HG03066 (cell line): Measurements from ENCODE around the gene EXOSC7.
"Not testable (repeated sequence)": the region's sequence is repeated elsewhere in the genome, so short reads cannot be mapped to it uniquely, and the experiment has no call there.

ENCODE experiments used
- ATAC-seq: cut with Tn5 transposase; IDR thresholded peaks from one replicate; pipeline ENCODE4 v1.9.1; 2021; ENCODE audit warnings: low read depth; ENCODE audit not compliant: unreplicated experiment

The EXOSC7 gene

DNA sequence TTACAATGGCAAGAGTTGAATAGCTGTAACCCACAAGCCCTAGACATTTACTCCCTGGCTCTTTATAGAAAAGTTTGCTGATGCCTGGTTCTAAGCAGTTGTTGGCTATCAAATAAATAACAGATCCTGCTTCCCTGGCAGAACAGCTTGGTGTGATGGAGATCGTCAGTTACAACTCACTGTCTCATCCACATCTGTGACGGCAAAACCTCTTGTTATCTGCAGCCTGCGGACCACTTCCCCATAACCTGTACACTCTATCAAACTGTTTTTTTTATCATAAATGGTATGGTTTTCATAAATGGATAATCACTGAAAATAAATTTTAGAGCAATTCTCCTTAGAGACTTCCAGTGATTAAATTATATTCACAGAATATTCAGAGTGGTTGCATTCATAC lies 14.2 kb upstream of the EXOSC7 start:
- no peak for ATAC-seq

DNA sequence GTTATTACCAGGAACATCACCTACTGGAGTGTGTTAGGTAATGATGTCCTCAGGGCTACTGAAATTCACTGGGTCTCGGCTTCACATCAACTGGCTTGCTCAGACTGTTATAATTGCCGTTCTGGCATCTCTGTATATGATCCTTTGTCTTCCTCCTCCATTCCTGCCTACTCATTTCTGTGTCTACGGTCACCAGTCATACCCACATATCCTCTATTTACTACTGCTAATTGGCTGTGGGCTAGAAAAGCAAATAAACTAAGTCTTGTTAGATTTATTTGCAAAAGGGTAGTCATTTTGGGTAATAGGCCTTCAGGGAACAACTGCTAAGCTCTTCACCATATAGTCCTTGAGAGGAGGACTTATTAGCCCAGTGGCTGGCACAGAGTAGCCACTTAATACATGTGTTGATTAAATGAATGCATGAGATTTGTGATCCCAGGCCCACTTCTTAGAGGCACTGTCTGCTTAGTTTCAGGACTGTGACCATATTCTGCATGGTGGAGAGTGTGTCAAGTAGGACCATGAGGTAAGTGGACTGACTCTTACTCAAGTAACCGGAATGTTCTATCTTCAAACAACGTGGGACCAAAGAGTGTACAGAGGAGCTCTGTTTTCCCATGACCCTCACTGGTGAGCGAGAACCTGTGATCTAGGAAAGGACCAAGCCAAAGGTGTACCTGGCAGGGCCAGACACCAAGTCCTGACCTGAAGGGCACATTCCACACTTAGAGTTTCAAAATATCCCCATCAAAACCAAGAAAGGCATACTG lies 13.2 kb upstream of the EXOSC7 start:
- ATAC-seq, result no peak

DNA sequence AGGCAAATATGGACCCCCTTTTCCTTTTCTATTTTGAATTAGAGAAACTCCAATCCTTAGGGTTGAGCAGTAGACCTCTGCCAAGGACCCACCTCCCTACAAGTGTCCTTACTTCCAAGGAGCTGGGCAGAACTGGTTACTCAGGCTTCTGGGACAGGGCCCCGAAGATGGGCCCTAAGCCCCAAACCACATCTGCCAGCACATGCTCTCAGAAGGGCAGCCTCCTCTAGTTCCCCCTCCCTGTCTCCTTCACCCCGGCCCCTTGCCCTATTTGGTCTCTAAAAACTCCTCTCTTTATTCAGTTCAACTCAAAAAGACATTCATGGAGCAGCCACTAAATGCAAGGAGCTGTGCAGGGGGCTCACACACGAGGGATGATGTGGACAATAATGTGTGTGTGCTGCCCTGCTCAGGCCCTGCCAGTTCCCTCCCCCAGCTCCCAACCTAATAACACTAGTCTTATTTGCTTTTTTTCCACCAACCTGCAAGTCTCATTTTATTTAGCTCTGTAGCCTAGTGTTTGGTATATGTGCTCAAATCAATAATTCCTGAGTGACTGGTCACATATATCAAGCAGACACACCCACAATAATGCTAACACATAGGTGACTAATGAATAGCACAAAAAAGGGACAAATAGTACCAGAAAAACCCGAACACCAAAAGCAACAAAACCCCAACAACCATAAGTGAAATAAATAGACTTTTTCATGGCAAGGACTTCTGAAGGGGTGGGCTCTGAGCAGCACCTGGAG lies 12.3 kb upstream of the EXOSC7 start:
- no peak for ATAC-seq

DNA sequence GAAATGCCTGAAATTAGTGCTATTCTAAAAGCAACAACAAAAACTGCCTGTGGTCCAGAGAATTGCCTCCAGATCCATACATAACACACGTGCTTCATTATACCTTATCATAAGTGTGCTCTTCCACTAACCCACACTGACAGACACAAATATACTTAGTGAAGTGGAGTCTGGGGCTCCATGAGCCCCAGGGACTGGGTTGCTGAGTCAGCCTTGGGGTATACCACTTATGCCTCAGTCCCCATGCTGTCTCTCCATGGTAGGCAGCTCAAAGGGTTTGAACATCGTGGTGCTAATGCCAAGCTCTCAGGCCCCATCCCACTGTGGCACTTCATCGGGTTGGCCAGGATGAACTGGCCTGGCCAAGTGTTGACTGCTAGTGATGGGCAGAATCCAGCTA lies 10.9 kb upstream of the EXOSC7 start:
- no peak for ATAC-seq

DNA sequence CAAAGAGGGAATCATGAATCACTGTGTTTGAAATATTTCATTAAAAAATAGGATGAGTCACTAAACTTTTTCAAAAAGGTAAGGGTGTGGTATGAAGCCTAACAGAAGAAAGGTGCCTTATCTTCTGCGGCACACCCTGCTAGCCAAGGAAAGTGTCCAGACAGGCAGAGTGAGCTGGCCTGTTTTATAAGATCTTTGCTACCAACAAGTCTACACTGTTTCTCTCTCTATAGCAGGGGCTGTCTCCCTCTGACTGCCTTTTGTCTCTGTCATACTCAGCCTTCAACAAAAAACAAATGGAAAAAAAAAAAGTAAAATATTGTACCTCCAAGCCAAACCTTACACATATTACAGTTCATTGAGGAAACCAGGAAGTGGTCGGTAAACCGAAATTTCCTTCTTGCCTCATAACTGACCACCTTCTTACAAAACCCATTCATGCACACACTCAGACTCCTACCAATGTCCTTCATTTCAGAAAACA lies 9.2 kb upstream of the EXOSC7 start:
- no peak for ATAC-seq

DNA sequence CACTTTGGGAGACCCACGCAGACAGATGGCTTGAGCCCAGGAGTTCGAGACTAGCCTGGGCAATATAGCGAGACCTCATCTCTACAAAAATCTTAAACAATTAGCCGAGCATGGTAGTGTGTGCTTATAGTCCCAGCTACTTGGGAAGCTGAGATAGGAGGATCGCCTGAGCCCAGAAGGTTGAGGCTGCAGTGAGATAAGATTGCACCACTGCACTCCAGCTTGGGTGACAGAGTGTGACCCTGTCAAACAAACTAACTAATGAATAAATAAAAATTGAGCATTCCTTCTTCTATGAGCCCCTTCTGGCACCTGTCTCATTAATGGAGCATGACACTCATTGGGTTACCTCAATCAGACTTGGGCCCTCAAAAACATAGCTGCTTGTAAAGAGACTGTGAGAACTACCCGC lies 7.6 kb upstream of the EXOSC7 start:
- no peak for ATAC-seq

DNA sequence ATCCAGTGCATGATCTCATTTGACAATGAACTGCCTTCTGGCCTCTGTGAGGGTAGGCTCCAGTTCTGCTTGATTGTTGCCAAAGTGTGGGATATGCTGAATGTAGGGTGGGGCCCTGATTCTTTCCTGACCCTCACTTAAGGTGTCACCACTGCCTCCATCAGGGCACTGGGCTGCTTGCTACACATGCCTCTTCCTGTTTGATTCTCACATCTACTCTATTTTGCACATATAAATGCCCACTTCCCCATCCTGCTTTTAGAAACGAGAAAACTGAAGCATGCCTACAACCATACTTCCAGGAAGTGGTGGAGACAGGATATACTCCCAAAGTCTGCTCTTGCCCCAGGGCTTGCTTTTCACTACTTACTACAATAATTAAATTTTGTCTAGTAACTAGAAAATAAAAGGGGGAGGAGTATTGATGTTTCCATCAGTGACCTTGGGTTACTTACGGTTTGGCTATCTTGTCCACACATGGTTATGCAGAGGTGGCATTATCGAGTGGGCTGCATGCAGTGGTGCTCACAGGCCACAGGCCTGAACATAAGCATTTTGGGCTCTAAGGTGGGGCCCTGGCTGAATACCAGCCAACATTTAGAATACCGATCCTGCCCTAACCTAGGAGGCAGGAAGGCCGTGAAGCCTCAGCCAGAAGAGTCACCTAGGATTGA lies 6.8 kb upstream of the EXOSC7 start:
- ATAC-seq, result no peak

DNA sequence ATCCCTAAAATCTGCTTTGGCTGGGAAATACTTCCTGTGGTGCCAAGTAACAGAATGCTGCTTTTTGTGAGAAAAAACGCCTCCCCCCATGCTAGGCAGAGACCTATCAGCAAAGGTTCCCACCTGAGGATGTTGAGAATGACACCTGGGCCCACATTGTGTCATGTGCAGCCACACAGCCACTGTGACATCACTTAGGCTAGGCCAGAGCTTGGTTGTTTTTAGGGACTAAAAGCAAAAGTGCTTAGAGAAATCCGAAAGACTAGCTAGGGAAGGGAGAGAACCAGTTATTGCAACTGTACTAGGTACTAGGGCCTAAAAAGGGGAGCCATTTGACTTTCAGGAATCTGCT lies 6.2 kb upstream of the EXOSC7 start:
- no peak for ATAC-seq

DNA sequence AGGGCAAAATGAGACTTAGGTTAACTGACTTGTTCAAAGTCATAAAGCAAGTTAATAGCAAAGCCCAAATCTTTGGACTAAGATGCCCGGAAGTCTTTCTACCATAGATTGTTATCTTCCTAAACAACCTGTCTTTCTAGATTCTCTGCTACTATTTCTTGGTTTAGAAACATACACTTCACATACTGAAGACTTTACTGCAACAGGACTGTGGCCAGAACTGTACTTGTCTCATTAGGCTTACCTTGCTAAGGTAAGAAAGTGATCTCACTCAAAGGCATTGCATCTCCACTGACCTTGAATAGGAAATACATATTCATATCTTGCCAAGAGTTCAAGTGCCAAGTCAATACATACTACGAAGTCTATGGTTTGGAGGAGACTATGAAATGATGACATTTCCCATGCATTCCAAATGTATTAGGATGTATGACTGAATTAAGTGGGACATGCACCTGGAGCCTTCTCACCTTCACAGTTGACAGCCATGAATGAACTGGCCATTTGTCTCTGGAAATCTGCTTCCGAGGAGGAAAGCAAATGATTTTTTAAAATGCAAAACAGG lies 5.0 kb upstream of the EXOSC7 start:
- no peak for ATAC-seq

DNA sequence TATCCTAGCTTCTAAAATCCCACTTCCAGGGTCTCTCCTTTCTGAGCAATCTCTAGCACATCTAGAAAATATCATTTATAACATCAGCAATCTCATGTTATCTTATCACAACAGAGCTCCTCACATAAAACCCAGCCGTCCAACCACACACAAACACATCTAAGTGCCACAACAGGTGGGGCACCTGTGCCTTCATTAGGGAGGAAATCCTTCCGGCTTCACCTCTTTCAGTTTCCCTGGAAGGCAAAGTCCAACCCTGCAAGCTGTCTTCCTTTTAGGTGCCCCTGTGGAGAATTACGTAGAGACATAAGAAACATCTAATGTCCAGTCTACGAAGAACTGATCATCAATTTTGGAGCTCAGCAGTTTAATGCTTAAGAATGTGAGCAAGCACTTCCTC lies 1.6 kb upstream of the EXOSC7 start:
- no peak for ATAC-seq

DNA sequence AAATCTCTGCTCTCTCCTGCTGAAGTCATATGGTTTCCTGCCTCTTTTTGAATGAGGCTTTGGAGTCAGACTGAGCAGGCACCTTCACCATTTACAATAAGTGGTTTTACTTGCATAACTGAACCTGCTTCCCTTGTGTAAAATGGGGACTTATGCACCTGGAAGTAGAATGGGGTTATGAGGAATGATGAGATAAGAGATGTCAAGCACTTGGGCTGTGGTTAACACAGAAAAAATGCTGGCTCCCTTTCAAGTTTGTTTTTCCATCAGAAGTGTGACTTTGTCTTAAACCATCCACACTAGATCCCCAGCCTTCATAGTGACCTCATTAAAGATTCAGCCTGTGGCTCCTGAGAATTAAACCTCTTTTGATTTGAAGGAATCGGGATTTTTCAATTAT lies 5.2 kb downstream of the EXOSC7 start:
- no peak for ATAC-seq

DNA sequence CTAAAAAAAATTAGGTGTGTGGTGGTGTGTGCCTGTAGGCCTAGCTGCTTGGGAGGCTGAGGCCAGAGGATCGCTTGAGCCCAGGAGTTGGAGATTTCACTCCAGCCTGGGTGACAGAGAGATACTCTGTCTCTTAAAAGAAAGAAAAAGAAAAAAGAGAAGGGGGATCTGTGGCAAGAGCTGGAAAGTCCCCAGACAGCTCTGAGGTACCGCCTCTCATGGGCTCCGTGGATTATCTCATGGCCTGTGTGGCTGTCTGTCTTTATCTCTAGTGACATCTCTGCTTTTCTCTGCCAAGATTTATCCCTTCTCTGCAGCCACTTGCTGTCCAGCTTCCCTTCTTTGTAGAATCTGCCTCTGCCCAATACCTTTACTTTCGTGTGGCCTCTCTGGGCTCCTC lies 5.7 kb downstream of the EXOSC7 start:
- no peak for ATAC-seq

DNA sequence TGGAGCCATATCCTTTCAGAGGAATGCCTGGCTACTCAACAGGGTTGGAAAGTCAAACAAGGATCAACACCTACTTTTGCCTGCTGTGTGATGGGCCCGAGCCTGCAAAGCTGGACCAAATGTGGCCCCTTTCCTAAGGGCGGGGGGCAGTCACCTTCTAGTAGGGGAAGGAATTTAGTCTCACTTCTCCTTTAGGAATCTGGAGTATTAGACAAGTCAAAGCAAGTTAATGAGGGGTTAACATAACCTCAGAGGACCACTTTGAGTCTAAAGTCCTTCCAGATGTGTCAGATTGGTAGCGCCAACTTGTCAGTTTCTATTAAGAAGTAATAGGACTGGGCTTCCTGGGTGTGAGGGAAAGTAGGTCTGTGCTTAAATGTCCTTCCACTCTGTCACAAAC lies 6.8 kb downstream of the EXOSC7 start:
- no peak for ATAC-seq

DNA sequence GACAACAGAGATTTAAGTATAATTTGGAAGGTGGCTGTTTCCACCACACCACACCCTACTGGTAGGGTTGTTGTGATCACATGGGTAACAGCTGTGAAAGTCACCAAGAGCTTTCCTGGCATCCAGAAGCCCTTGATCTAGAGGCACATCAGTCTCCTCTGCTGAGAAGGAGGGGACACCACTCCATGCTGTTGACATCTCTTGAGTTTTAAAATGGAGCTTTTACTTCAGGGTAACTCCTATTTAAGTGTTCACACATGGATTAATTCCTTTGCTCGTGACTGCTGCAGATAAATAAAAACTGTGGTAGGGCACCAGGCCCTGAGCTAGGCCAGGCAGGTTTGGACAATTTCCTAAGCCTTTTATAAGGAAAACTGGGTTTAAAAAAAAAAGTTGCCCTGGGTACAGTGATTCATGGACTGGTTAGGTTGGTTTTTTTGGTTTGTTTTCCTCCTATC lies 7.5 kb downstream of the EXOSC7 start:
- no peak for ATAC-seq

DNA sequence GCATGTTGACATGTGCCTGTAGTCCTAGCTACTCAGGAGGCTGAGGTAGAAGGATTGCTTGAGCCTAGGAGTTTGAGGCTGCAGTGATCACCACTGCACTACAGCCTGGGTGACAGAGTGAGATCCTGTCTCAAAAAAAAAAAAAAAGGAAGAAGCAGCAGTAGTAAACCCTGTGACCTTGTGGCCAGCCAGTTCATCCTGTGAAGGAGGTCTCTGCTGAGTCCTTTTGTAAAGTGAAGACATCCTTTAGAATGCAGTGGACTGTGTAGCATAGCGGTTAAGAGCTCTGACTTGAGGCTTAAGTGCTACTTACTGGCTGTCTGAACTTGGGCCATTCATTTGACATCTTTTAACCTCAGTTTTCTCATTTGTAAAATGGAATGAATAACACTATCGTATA lies 8.3 kb downstream of the EXOSC7 start:
- ATAC-seq, result no peak

DNA sequence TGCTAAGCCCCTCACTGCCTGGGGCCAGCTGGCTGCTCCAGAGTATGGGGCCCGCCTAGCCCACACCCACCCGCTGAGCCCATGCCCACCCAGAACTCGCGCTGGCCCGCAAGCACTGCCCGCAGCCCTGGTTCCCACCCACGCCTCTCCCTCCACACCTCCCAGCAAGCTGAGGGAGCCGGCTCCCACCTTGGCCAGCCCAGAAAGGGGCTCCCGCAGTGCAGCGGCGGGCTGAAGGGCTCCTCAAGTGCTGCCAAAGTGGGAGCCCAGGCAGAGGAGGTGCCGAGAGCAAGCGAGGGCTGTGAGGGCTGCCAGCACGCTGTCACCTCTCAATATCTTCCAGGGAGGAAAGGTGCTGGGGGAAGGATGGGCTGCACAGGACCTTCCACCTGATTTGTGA lies 10.3 kb downstream of the EXOSC7 start:
- not testable (repeated sequence) for ATAC-seq

DNA sequence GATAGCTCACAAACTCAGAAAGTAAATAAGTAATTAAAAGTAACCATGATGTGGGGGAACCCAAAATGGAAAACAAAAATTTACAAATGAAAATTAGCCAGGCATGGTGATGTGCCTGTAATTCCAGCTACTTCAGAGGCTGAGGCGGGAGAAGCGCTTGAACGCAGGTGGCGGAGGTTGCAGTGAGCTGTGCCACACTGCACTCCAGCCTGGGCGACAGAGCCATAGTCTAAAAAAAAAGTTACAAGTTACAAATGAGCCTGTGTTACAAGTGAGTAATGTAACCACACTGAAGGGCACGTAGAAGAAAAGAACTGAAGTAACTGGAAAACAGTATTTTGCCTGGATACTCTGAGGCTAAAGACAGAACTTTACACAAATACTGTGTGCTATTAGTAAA lies 11.3 kb downstream of the EXOSC7 start:
- ATAC-seq, result no peak

DNA sequence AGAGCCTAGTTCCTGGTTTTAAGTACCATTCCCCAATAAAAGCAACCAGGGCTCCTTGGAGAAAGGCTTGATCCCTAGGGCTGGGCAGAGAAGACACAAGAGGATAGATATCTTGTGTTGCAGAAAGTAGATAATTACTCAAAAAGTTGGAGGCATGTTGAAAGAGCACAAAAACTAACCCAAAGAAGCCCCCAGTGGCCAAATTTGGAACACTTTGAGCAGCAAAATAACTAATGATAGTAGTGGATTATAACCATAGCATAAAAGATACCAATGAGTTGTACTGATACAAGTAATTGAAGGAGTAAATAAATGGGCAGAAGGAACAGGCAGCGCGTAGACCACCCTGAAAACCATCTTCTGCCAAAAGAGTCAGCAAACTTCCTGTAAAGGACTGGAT lies 12.0 kb downstream of the EXOSC7 start:
- ATAC-seq, result no peak

DNA sequence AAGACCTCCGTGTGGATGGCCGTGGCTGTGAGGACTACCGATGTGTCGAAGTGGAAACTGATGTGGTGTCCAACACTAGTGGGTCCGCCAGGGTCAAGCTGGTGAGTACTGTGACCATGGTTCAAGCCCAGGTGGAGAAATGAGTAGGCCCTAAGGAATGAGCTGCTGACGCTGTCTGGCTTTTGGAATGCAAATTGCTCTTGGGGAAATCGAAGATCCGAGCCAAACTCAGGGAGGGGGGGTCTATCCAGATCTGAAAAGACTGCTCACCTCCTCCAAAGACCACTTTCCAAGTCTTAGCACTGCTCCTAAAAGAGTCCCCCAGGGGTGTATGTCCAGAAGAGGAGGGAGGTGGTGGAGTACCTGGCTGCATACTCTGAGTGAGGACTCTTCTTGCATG lies 13.1 kb downstream of the EXOSC7 start:
- ATAC-seq, result no peak

DNA sequence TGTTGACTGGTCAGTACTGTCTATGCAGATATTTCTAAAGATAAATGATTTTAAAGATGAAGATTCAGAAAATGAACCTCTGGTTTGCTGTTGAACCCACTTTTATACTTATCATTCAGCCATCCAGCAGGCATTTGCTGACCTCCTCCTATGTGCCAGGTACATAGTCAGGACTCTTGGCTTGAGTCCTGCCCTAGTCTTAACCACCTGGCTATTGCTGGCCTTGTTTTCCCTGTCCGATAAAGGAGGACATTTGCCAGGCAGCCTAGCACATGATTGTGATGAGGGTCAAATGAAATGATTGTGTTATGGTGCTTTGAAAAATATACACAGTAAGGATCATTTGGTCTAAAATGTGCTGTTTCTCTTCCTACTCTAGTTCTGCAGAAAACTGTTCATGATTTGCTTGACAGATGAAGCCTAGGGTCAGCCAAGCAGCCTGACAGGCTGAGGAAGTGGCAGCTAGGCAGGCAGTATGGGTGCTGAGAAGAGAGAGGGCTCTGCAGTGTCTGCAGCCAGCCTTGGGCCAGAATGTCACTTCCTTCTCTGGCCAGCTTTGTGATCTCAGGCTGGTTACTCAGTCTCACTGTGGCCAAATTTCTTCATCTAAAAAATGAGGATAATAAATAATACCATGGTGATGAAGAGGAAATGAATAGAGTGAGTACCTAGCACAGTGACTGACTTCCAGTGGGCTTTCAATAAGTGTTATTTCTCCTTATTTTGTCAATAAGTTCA lies 13.8 kb downstream of the EXOSC7 start:
- ATAC-seq, result no peak

DNA sequence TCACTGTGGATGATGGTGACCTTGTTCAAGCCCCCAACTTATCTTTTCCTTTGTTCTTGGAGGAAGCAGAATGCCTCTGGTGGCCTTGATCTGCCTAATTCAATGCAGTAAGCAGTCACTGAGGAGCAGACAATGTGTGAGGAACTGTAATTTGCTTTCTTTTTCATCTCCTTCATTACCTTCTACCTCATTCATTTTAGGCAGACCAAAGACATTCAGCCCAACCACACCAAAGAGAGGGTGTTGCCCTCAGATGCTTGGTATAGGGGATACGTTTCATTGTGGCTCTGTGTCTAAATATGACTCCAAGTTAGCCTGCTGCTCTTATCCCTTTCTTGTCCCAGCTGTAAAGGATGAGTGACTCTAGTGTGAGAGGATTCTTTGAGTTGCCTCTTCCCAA lies 15.3 kb downstream of the EXOSC7 start:
- ATAC-seq, result no peak
